DND-41 (cell line): ENCODE measurements around the gene ERBB4.

ENCODE experiments used
- ATAC-seq: fragments of 200-7000 bp; cut with Tn5 transposase; 3 replicates; pipeline ENCODE4 v1.9.1; 2021; ENCODE audit warnings: low read depth; ENCODE audit not compliant: insufficient read depth
- DNase-seq: peaks from one replicate; pipeline ENCODE4 v3.0.0-alpha.2; 2020
- H2AFZ ChIP-seq: 2 replicates; pipeline ENCODE4 v1.6.0; 2012; ENCODE audit warnings: low read depth, low read length
- H3K27ac ChIP-seq: 2 replicates; pipeline ENCODE4 v1.5.1; 2012; ENCODE audit warnings: low read length, inconsistent platforms
- H3K27me3 ChIP-seq: fragments of 200-600 bp; sonication (generic); 2 replicates; pipeline ENCODE4 v1.6.0; 2012; ENCODE audit warnings: low read length, mild to moderate bottlenecking, inconsistent platforms; ENCODE audit not compliant: insufficient read depth, poor library complexity
- H3K36me3 ChIP-seq: 2 replicates; pipeline ENCODE4 v1.5.1; 2012; ENCODE audit warnings: low read length, inconsistent platforms; ENCODE audit not compliant: insufficient read depth
- H3K4me1 ChIP-seq: 2 replicates; pipeline ENCODE4 v1.5.1; 2012; ENCODE audit warnings: mild to moderate bottlenecking, low read length; ENCODE audit not compliant: insufficient read depth
- H3K4me2 ChIP-seq: 2 replicates; pipeline ENCODE4 v1.6.0; 2012; ENCODE audit warnings: mild to moderate bottlenecking, moderate library complexity, low read length, inconsistent platforms; ENCODE audit not compliant: insufficient read depth
- H3K4me3 ChIP-seq, 2 experiments: fragments of 200-600 bp in 1 of 2; shearing (Covaris generic) in 1 of 2; 2 replicates each; pipeline ENCODE4 v1.5.1; 2012 to 2016; ENCODE audit warnings: inconsistent platforms in 2 of 2, low read length in 2 of 2, mild to moderate bottlenecking in 2 of 2, low read depth in 1 of 2, moderate library complexity in 1 of 2
- H3K79me2 ChIP-seq: 2 replicates; pipeline ENCODE4 v1.6.0; 2012; ENCODE audit warnings: low read length, inconsistent platforms; ENCODE audit not compliant: insufficient read depth
- H3K9ac ChIP-seq: 2 replicates; pipeline ENCODE4 v1.6.0; 2012; ENCODE audit warnings: low read depth, mild to moderate bottlenecking, inconsistent platforms, low read length, moderate library complexity
- H3K9me3 ChIP-seq: 2 replicates; pipeline ENCODE4 v1.5.1; 2012; ENCODE audit warnings: low read length, moderate library complexity, mild to moderate bottlenecking, inconsistent platforms; ENCODE audit not compliant: insufficient read depth, severe bottlenecking
- H4K20me1 ChIP-seq: 2 replicates; pipeline ENCODE4 v1.6.0; 2012; ENCODE audit warnings: low read length; ENCODE audit not compliant: insufficient read depth
- CTCF ChIP-seq: IDR thresholded peaks from 2 replicates; pipeline ENCODE4 v1.5.1; 2012; ENCODE audit warnings: borderline replicate concordance, low read length, moderate library complexity, mild to moderate bottlenecking; ENCODE audit not compliant: poor library complexity, severe bottlenecking; ENCODE audit errors: extremely low read depth
- EZH2 ChIP-seq: IDR thresholded peaks from 3 replicates; pipeline ENCODE4 v1.6.1; 2012; ENCODE audit warnings: borderline replicate concordance, low read depth, mild to moderate bottlenecking, moderate library complexity, low read length, inconsistent platforms; ENCODE audit not compliant: severe bottlenecking

ERBB4 gene

GRCh38 chr2:212392544-212392943 is 146.1 kb downstream of the ERBB4 start:
- no peak for TF ChIP-seq CTCF
- no peak for TF ChIP-seq EZH2
- no peaks in the 10 kb centered on the region for H3K79me2 ChIP-seq
- H3K27me3 ChIP-seq: no peaks in the 10 kb centered on the region
- H3K4me1 ChIP-seq: no peaks in the 10 kb centered on the region
- H3K4me2 ChIP-seq: no peak overlapping the region
- no peak overlapping the region for H2AFZ ChIP-seq
- no peak for DNase-seq
- H3K9ac ChIP-seq: no peak overlapping the region
- H3K4me3 ChIP-seq: no peak overlapping the region
- H3K9me3 ChIP-seq: no peaks in the 10 kb centered on the region
- H3K27ac ChIP-seq: no peak overlapping the region
- no peaks in the 10 kb centered on the region for H3K36me3 ChIP-seq
- no peak for ATAC-seq
- no peaks in the 10 kb centered on the region for H4K20me1 ChIP-seq

GRCh38 chr2:212392043-212392442 is 146.6 kb downstream of the ERBB4 start:
- no peak overlapping the region for H3K27ac ChIP-seq
- H2AFZ ChIP-seq: no peak overlapping the region
- H3K4me2 ChIP-seq: no peak overlapping the region
- no peaks in the 10 kb centered on the region for H3K9me3 ChIP-seq
- H3K27me3 ChIP-seq: no peaks in the 10 kb centered on the region
- DNase-seq (no peak), ATAC-seq (no peak)
- no peaks in the 10 kb centered on the region for H3K4me1 ChIP-seq
- H3K4me3 ChIP-seq: no peak overlapping the region
- TF ChIP-seq CTCF (no peak), EZH2 (no peak)
- H3K36me3 ChIP-seq: no peaks in the 10 kb centered on the region
- H3K79me2 ChIP-seq: no peaks in the 10 kb centered on the region
- H4K20me1 ChIP-seq: no peaks in the 10 kb centered on the region
- no peak overlapping the region for H3K9ac ChIP-seq

- H3K9ac ChIP-seq: no peak overlapping the region
- H3K9me3 ChIP-seq: no peaks in the 10 kb centered on the region
- H3K4me1 ChIP-seq: no peaks in the 10 kb centered on the region
- no peak overlapping the region for H3K4me2 ChIP-seq
- no peak for DNase-seq
- H3K79me2 ChIP-seq: no peaks in the 10 kb centered on the region
- ATAC-seq: no peak
- H3K27ac ChIP-seq: no peak overlapping the region
- no peaks in the 10 kb centered on the region for H4K20me1 ChIP-seq
- TF ChIP-seq EZH2 (no peak), CTCF (no peak)
- H3K27me3 ChIP-seq: no peaks in the 10 kb centered on the region
- no peaks in the 10 kb centered on the region for H3K36me3 ChIP-seq
- H3K4me3 ChIP-seq: no peak overlapping the region
- H2AFZ ChIP-seq: no peak overlapping the region
These were observed 151.5 kb downstream of the ERBB4 start for GRCh38 chr2:212387146-212387545.

- Histone ChIP-seq H3K79me2 (no peaks in the 10 kb centered on the region), H3K27ac (no peak overlapping the region), H3K4me1 (no peaks in the 10 kb centered on the region), H3K4me2 (no peak overlapping the region), H3K36me3 (no peaks in the 10 kb centered on the region), H3K4me3 (no peak overlapping the region), H3K9ac (no peak overlapping the region), H4K20me1 (no peaks in the 10 kb centered on the region), H3K27me3 (no peaks in the 10 kb centered on the region), H2AFZ (no peak overlapping the region), H3K9me3 (no peaks in the 10 kb centered on the region)
- TF ChIP-seq CTCF (no peak), EZH2 (no peak)
- DNase-seq: no peak
- ATAC-seq: no peak
These were observed 153.4 kb downstream of the ERBB4 start for GRCh38 chr2:212385241-212385640.
